Liver (tissue), 3 donors: ENCODE data around the gene DUSP10.

Experiments
- JUND ChIP-seq, 2 donors: IDR thresholded peaks; 2 replicates each; pipeline ENCODE4 v1.6.1; 2016; ENCODE audit warnings: antibody characterized with exemption in 2 of 2
- RAD21 ChIP-seq, 2 donors: IDR thresholded peaks; 2 replicates each; pipeline ENCODE4 v1.6.1; 2016; ENCODE audit warnings: antibody characterized with exemption in 2 of 2, mild to moderate bottlenecking in 2 of 2
- RXRA ChIP-seq, 2 donors: IDR thresholded peaks; 2 replicates each; pipeline ENCODE4 v1.6.1; 2017 to 2018; ENCODE audit warnings: antibody characterized with exemption in 2 of 2, mild to moderate bottlenecking in 1 of 2
- TAF1 ChIP-seq: conservative IDR thresholded peaks from 2 replicates; pipeline ENCODE4 v1.6.1; 2016; ENCODE audit warnings: antibody characterized with exemption, mild to moderate bottlenecking
- TF ChIP-seq, protein P1 (sequence below): fragments of 150-350 bp; IDR thresholded peaks from 2 replicates; pipeline ENCODE4 v1.5.1; 2017; ENCODE audit warnings: improper control_type of control experiment, low read depth, low read length; ENCODE audit not compliant: missing input control
- TF ChIP-seq, protein P2 (sequence below): IDR thresholded peaks from 2 replicates; pipeline ENCODE4 v1.6.1; 2016; ENCODE audit warnings: antibody characterized with exemption
- TF ChIP-seq, protein P3 (sequence below): IDR thresholded peaks from 2 replicates; pipeline ENCODE4 v1.6.1; 2016; ENCODE audit warnings: antibody characterized with exemption
- donor health status: healthy.
- donor health status: healthy.

DNA sequence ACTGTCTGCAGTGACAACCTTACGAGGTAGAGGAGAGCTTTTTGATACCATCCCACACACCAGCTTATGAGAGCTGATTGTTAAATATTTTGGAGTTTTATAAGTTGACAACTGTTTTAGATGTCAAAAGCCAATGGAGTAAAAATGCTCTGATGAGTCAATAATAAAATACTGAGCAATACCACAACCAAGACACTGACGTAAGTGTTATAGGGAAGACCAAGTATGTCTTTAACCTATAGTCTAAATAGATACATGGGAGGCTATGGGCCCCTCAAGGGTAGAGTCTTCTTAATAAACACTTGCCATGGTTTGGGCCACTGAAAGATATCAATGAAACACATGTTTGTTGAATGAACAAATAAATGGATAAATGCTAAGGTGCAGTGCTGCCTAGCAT lies 49.2 kb downstream of the DUSP10 start:
- TF ChIP-seq, protein P1, sequence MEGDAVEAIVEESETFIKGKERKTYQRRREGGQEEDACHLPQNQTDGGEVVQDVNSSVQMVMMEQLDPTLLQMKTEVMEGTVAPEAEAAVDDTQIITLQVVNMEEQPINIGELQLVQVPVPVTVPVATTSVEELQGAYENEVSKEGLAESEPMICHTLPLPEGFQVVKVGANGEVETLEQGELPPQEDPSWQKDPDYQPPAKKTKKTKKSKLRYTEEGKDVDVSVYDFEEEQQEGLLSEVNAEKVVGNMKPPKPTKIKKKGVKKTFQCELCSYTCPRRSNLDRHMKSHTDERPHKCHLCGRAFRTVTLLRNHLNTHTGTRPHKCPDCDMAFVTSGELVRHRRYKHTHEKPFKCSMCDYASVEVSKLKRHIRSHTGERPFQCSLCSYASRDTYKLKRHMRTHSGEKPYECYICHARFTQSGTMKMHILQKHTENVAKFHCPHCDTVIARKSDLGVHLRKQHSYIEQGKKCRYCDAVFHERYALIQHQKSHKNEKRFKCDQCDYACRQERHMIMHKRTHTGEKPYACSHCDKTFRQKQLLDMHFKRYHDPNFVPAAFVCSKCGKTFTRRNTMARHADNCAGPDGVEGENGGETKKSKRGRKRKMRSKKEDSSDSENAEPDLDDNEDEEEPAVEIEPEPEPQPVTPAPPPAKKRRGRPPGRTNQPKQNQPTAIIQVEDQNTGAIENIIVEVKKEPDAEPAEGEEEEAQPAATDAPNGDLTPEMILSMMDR = no peak
- TF ChIP-seq, protein P2, sequence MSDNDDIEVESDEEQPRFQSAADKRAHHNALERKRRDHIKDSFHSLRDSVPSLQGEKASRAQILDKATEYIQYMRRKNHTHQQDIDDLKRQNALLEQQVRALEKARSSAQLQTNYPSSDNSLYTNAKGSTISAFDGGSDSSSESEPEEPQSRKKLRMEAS = no peak
- TF ChIP-seq TAF1 = no peak
- TF ChIP-seq, protein P3, sequence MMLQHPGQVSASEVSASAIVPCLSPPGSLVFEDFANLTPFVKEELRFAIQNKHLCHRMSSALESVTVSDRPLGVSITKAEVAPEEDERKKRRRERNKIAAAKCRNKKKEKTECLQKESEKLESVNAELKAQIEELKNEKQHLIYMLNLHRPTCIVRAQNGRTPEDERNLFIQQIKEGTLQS = no peak
- no peak for TF ChIP-seq RAD21 (IDR thresholded peaks at IDR 0.05)
- TF ChIP-seq RXRA (IDR thresholded peaks at IDR 0.05) = no peak
- no peak for TF ChIP-seq JUND (IDR thresholded peaks at IDR 0.05)
